Activated CD8-positive, alpha-beta memory T cell treated with anti-CD3 and anti-CD28 coated beads, Interleukin-2, amount 10 ng/mL, durations not matched to agents 7 days and 5 days (primary cell): ENCODE measurements around the gene MARCO. TPM values are rescaled to one million over a fixed set of nuclear protein-coding genes. Genes with fewer than 3 reads are reported as not detected.

Experiments
- ATAC-seq: fragments of 150-1000 bp; cut with Tn5 transposase; one replicate; pipeline ENCODE4 v1.10.0; 2021; ENCODE audit warnings: moderate library complexity
- CTCF ChIA-PET: fragments of 350-600 bp; sonication (Branson Sonifier 250); formaldehyde crosslinking; loops from one replicate; lab custom pipeline; 2021; ENCODE audit warnings: antibody characterized with exemption; lab: Charles Lee
- DNase-seq: peaks from one replicate; pipeline ENCODE4 v3.0.0-alpha.2; 2020
- H3K27ac Mint-ChIP-seq: one replicate; pipeline ENCODE4 v1.8.0; 2021; ENCODE audit warnings: mild to moderate bottlenecking, mixed read lengths
- H3K27me3 Mint-ChIP-seq: one replicate; pipeline ENCODE4 v1.8.0; 2021; ENCODE audit warnings: mixed read lengths
- H3K36me3 Mint-ChIP-seq: one replicate; pipeline ENCODE4 v1.8.0; 2021; ENCODE audit warnings: mild to moderate bottlenecking, mixed read lengths
- H3K4me1 Mint-ChIP-seq: one replicate; pipeline ENCODE4 v1.8.0; 2021; ENCODE audit warnings: mixed read lengths
- H3K4me3 Mint-ChIP-seq: one replicate; pipeline ENCODE4 v1.8.0; 2021; ENCODE audit warnings: mild to moderate bottlenecking, moderate library complexity, mixed read lengths
- H3K9me3 Mint-ChIP-seq: one replicate; pipeline ENCODE4 v1.8.0; 2022; ENCODE audit warnings: low read depth, mixed read lengths
- total RNA-seq, 2 experiments: library from RNA; stranded (reverse); gene quantifications; one replicate each; pipeline ENCODE4 v1.2.3, GENCODE V29; 2021

MARCO gene
- total RNA-seq, 2 experiments from 2014 or later, result not detected

- no peaks in the 10 kb centered on the region for H3K4me1 Mint-ChIP-seq
- peaks cover 16% of the 10 kb centered on the region for H3K27me3 Mint-ChIP-seq
- CTCF ChIA-PET, result no interaction called here
- H3K4me3 Mint-ChIP-seq, result no peak overlapping the region
- no peak for DNase-seq
- no peaks in the 10 kb centered on the region for H3K9me3 Mint-ChIP-seq
- ATAC-seq, result no peak
- no peak overlapping the region for H3K27ac Mint-ChIP-seq
- no peaks in the 10 kb centered on the region for H3K36me3 Mint-ChIP-seq
Measured at GRCh38 chr2:119010336-119010735, 68.3 kb downstream of the MARCO start.

GRCh38 chr2:119011162-119011909 is 69.3 kb downstream of the MARCO start:
- Mint-ChIP-seq H3K4me3 (no peak overlapping the region), H3K36me3 (no peaks in the 10 kb centered on the region), H3K4me1 (no peaks in the 10 kb centered on the region), H3K9me3 (no peaks in the 10 kb centered on the region), H3K27me3 (peaks cover 16% of the 10 kb centered on the region), H3K27ac (no peak overlapping the region)
- DNase-seq (no peak), ATAC-seq (no peak)
- CTCF ChIA-PET, result interaction anchor here (0.5 to 0.6 kb wide), 2 partner anchors 201 to 903 kb away, joined by 3 read pairs; no protein-coding TSS in a partner anchor

DNA sequence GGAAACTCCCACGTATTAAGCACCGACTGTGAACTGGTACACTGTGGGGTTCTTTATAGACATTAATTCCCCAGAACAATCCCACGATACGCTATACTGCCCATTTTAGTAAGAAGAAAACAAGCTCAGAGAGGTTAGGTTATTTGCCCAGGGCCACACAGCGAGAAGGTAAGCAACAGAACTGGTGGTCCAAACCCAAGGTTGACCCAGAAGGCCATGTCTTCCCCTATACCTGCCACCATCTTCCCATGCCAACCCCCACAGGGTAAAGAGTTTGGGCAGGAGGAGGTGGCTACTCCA is 69.9 kb downstream of the MARCO start:
- CTCF ChIA-PET, result interaction anchor here (0.5 to 0.6 kb wide), 2 partner anchors 201 to 903 kb away, joined by 3 read pairs; no protein-coding TSS in a partner anchor
- Mint-ChIP-seq H3K9me3 (no peaks in the 10 kb centered on the region), H3K4me3 (no peak overlapping the region), H3K36me3 (no peaks in the 10 kb centered on the region), H3K4me1 (no peaks in the 10 kb centered on the region), H3K27ac (no peak overlapping the region), H3K27me3 (peaks cover 16% of the 10 kb centered on the region)
- ATAC-seq, result no peak
- DNase-seq, result no peak

GRCh38 chr2:119012345-119013301 is 70.6 kb downstream of the MARCO start:
- H3K27me3 Mint-ChIP-seq, result peaks cover 16% of the 10 kb centered on the region
- H3K27ac Mint-ChIP-seq, result no peak overlapping the region
- no peaks in the 10 kb centered on the region for H3K36me3 Mint-ChIP-seq
- CTCF ChIA-PET, result no interaction called here
- H3K4me1 Mint-ChIP-seq, result no peaks in the 10 kb centered on the region
- ATAC-seq (no peak), DNase-seq (no peak)
- no peak overlapping the region for H3K4me3 Mint-ChIP-seq
- no peaks in the 10 kb centered on the region for H3K9me3 Mint-ChIP-seq

- DNase-seq, result no peak
- no peaks in the 10 kb centered on the region for H3K9me3 Mint-ChIP-seq
- CTCF ChIA-PET, result no interaction called here
- H3K36me3 Mint-ChIP-seq, result no peaks in the 10 kb centered on the region
- H3K4me1 Mint-ChIP-seq, result no peaks in the 10 kb centered on the region
- H3K27me3 Mint-ChIP-seq, result peaks cover 16% of the 10 kb centered on the region
- ATAC-seq, result no peak
- no peak overlapping the region for H3K27ac Mint-ChIP-seq
- H3K4me3 Mint-ChIP-seq, result no peak overlapping the region
Measured at GRCh38 chr2:119013671-119014070, 71.7 kb downstream of the MARCO start.

GRCh38 chr2:119015845-119016244 is 73.9 kb downstream of the MARCO start:
- CTCF ChIA-PET, result no interaction called here
- no peak overlapping the region for H3K27ac Mint-ChIP-seq
- ATAC-seq (no peak), DNase-seq (no peak)
- H3K27me3 Mint-ChIP-seq, result peaks cover 10% of the 10 kb centered on the region
- no peak overlapping the region for H3K4me3 Mint-ChIP-seq
- no peaks in the 10 kb centered on the region for H3K36me3 Mint-ChIP-seq
- H3K9me3 Mint-ChIP-seq, result no peaks in the 10 kb centered on the region
- no peaks in the 10 kb centered on the region for H3K4me1 Mint-ChIP-seq

DNA sequence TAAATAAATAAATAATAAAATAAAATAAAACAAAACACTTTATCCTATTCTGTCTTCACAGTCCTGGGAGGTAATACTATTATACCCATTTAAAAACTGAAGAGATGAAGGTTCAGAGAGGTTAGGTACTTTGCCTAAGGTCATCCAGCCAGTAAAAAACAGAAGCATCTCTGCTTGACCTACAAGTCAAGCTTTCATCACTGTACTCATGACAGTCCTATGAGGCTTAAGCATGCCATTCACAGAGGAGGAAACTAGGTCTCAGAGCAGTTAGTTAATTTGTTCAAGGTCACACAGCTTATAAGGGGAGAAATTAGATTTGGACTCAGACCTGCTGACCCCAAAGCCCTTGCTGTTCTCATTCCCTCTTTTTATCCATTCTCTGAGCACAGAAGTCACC is 77.5 kb downstream of the MARCO start:
- ATAC-seq (no peak), DNase-seq (no peak)
- Mint-ChIP-seq H3K27ac (no peak overlapping the region), H3K9me3 (no peaks in the 10 kb centered on the region), H3K4me1 (no peaks in the 10 kb centered on the region), H3K36me3 (no peaks in the 10 kb centered on the region), H3K4me3 (no peak overlapping the region), H3K27me3 (no peaks in the 10 kb centered on the region)
- CTCF ChIA-PET, result no interaction called here

DNA sequence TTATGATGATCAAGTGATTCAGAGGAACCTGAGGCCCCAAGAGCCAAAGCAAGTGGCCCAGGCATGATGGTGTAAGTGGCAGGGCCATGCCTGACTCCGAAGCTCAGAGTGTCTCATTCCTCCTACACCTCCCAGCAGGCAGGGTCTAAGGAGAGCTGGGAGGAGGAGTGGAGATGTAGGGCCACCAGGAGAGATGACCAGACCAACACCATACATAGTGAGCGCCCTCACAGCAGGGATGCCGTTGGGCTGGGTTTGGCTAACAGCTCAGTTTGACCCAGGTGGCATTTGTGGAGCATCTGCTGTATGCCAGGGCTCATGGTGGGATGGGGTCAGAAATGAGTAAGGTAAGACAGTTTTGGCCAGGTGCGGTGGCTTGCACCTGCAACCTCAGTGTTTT is 80.7 kb downstream of the MARCO start:
- Mint-ChIP-seq H3K4me1 (no peaks in the 10 kb centered on the region), H3K9me3 (no peaks in the 10 kb centered on the region), H3K4me3 (no peak overlapping the region), H3K27ac (no peak overlapping the region), H3K27me3 (no peaks in the 10 kb centered on the region), H3K36me3 (no peaks in the 10 kb centered on the region)
- no peak for DNase-seq
- no peak for ATAC-seq
- CTCF ChIA-PET, result interaction anchor here (2.0 kb wide), 1 partner anchor 141 kb away, joined by 5 read pairs; no protein-coding TSS in a partner anchor

DNA sequence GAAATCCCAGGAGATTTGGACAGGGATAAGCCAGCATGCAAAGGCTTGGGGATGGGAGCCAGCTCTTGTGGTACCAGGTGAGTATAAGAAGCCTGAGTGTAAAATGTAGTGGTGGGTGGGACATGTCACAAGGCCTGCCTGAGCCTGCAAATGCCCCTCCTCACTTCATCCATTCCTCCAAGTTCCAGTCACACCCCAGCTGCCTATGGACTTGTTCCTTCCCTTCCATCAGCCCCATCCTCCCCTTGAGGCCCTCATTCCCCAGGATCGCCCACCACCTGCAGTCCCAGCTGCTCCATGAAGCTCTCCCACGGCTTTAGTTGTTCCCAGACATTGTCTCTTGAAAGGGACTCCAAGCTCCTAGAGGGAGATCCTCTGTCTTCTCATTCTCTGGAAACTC is 81.5 kb downstream of the MARCO start:
- no peak for ATAC-seq
- Mint-ChIP-seq H3K27me3 (no peaks in the 10 kb centered on the region), H3K9me3 (no peaks in the 10 kb centered on the region), H3K4me1 (no peaks in the 10 kb centered on the region), H3K4me3 (no peak overlapping the region), H3K27ac (no peak overlapping the region), H3K36me3 (no peaks in the 10 kb centered on the region)
- no peak for DNase-seq
- CTCF ChIA-PET, result interaction anchor here (2.0 kb wide), 1 partner anchor 142 kb away, joined by 5 read pairs; no protein-coding TSS in a partner anchor

DNA sequence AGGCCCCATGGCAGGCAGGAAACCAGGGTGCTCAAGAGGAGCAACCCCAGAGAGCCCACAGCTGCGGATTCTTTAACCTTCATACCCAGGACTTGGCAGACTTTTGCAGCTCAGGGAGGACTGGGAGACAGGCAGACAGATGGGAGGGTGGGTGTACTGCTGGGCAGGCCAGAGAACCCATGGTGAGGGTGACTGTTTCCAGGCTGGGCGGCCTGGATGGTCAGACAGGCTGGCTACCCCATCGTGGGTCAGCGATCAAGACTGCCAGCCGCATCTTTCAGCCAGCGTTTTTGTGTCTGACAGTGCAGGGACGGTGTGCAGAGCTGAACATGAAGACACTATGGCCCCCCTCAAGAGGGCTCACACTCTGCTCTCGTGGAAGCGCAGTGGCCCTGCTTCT is 82.2 kb downstream of the MARCO start:
- Mint-ChIP-seq H3K36me3 (no peaks in the 10 kb centered on the region), H3K4me1 (no peaks in the 10 kb centered on the region), H3K4me3 (no peak overlapping the region), H3K9me3 (no peaks in the 10 kb centered on the region), H3K27me3 (no peaks in the 10 kb centered on the region), H3K27ac (no peak overlapping the region)
- DNase-seq (no peak), ATAC-seq (no peak)
- CTCF ChIA-PET, result interaction anchor here (2.0 kb wide), 1 partner anchor 143 kb away, joined by 5 read pairs; no protein-coding TSS in a partner anchor

DNA sequence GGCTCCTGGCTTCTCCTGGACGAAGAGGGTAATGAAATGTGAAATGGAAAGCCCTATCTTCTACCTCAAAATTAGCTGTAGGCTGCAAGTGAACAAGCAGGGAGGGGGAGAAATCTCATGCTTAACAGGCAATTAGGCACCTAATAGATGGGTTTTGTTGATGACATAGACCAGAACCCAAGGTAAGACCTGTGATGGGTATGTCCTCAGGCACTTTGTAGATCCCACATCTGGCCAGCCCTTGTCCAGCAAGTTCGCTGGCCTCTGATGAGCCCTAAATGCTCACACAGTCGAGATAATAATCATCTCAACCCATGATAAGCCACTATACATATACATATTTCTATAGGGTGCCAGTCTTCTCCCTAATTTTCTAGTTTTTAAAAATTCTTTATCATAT is 82.6 kb downstream of the MARCO start:
- no peaks in the 10 kb centered on the region for H3K36me3 Mint-ChIP-seq
- H3K27me3 Mint-ChIP-seq, result no peaks in the 10 kb centered on the region
- DNase-seq (no peak), ATAC-seq (no peak)
- CTCF ChIA-PET, result no interaction called here
- H3K27ac Mint-ChIP-seq, result no peak overlapping the region
- no peaks in the 10 kb centered on the region for H3K9me3 Mint-ChIP-seq
- no peak overlapping the region for H3K4me3 Mint-ChIP-seq
- no peaks in the 10 kb centered on the region for H3K4me1 Mint-ChIP-seq

GRCh38 chr2:119025013-119025412 is 83.0 kb downstream of the MARCO start:
- Mint-ChIP-seq H3K4me1 (no peaks in the 10 kb centered on the region), H3K9me3 (no peaks in the 10 kb centered on the region), H3K27ac (no peak overlapping the region), H3K36me3 (no peaks in the 10 kb centered on the region), H3K27me3 (no peaks in the 10 kb centered on the region), H3K4me3 (no peak overlapping the region)
- CTCF ChIA-PET, result no interaction called here
- DNase-seq (no peak), ATAC-seq (no peak)

DNA sequence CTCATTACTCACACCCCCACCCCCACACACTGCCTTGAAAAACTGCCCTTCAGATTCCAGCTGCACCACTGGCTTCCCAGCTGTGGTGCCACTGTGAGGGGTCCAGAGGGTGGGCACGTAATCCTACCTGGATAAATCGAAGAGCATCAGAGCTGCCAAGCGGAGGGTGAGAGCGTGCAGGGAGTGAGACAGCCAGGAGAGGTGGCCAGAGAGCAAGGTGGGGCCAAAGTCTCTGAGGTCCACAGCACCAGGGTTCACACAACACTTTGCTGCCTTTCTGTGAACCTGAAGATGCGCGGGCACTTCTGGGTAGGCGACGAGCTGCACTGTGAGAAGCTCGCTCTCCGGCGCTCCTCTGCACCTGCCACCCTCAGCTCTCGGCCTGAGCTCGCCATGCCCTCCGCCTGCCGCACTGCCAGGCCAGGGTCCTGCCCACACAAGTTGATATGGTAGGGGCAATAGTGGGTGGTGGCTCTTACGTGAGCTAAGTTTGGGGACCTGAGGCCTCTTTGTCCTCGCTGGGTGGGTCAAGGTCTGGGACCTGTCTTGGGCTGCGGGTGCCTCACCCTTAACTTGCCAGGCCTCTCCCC is 83.9 kb downstream of the MARCO start:
- H3K4me3 Mint-ChIP-seq, result no peak overlapping the region
- no peak for ATAC-seq
- no peaks in the 10 kb centered on the region for H3K27me3 Mint-ChIP-seq
- CTCF ChIA-PET, result no interaction called here
- H3K36me3 Mint-ChIP-seq, result no peaks in the 10 kb centered on the region
- no peaks in the 10 kb centered on the region for H3K4me1 Mint-ChIP-seq
- H3K27ac Mint-ChIP-seq, result no peak overlapping the region
- H3K9me3 Mint-ChIP-seq, result no peaks in the 10 kb centered on the region
- DNase-seq, result no peak
